ENCODE data around the gene DONSON. TPM values are rescaled to one million over a fixed set of nuclear protein-coding genes. Genes with fewer than 3 reads are reported as not detected.

DONSON gene
- total RNA-seq, 1 donor from 2014 or later: 8.2 TPM

DNA sequence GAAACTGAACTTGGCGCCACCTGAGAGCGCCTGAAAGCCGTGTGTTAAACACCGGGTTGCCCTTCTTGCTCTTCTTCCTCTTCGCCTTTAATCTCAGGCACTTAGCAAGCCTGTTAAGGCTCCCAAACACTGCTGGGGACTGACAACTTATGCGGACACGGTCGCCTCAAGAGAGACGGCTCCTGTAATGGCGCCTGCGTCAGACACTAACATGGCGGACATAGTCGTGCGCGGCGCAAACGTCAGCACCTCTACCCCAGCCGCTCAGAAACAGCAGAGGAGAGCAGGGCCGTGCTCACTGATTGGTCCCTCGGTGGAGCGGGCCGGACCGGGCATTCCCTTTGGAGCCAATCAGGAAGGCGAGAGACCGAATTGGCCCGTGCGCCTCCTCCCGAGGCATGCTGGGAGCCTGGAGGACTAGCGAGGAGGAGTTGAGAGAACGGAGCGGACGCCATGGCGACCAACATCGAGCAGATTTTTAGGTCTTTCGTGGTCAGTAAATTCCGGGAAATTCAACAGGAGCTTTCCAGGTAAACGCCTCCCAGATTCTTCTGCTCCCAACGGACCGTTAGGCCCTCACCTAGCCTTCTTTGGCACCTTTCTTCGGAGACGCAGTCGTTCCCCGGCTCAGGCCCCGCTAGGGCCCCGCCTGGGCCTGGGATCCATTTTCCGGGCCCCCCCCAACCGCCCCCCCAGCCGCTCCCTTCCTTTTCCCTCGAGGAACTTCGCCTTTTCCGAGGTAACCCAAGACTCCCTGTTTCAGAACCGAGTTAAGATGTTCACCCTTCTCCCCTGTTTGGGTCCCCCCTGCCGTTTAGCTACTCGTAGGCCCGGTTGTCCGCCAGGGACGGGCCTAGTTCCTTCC is 45.6 kb downstream of the DONSON start, which contains the start of gene SON:
Gene SON (plus strand): TSS at position 399 of the 865 bp plus-strand sequence. CDS start 55 bp downstream, at position 454.
- peak; percentile 100 for DNase-seq (ENCODE audit: low spot score)
- intact Hi-C loops (cut with DNase I): loop anchor here (1.0 to 2.0 kb wide), 2 partner anchors 46 to 816 kb away; partner anchors contain the start of gene DONSON

DNA sequence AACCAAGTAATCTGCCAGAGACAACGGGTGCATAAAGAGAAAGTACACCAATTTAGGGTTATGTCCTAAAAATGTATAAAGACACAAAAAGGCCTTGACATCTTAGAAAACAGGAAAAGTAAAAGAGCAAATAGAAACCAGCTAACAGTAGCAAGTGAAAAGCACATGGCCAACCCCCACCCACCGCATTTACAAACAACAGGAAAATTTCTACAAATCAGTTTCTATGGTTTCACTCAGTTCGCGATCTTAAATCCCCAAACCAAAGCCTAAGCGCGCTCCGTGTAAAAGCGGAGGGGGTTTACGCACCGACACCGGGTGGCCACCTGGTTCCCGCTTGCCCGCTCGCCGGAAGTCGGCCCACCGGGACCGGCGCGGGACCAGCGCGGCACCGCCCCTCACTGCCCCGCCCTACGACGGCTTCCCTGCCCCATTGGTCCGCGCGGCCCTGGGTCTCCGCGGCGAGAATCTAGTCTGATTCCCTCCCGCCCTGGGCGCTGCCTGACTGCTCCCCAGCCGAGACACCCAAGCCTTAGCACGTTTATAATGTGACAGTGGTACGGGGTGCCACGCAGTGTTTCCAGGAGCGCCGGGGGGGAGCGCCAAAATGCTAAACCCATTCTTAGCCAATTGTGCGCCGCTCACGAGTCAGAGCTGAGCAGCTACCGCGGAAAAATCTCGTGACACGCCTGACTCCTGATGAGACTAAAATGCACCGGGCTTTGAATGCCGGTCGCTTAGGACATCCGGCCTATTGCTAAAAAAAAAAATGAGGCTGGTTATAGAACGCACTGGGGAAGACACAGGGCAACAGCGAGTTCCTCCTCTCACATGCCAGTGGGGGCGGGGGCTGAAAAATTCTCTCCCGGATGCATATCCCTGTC is 46.5 kb downstream of the DONSON start, which contains the start of gene GART:
Gene GART (minus strand): TSS at position 362 of the 884 bp plus-strand sequence. CDS start 2,802 bp downstream, outside the sequence.
- DNase-seq (ENCODE audit: low spot score): peak; percentile 92
- intact Hi-C loops (cut with DNase I): loop anchor here (1.0 to 2.0 kb wide), 2 partner anchors 47 to 815 kb away; partner anchors contain the start of gene DONSON

DNA sequence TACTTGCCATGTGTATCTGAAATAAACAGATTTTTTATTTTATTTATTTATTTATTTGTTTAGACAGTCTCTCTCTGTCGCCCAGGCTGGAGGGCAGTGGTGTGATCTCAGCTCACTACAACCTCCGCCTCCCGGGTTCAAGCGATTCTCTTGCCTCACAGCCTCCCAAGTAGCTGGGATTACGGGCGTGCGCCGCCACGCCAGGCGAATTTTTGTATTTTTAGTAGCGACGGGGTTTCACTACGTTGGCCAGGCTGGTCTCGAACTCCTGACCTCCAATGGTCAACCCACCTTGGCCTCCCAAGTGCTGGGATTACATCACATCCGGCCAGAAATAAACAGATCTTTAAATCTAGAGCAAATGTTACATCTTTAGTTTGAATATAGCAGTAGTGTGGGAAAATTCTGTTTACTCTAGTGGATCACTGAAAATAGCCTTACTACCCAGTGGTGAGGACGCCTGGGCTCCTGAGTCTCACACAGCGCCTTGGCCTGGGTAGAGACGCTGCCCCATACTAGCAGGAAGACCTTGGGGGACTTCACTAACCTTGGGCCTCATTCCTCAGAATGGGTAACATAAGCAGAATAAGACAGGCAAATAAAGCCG is 47.3 kb downstream of the DONSON start:
- intact Hi-C loops (cut with DNase I): no loop called here
- no peak for DNase-seq (ENCODE audit: low spot score)

DNA sequence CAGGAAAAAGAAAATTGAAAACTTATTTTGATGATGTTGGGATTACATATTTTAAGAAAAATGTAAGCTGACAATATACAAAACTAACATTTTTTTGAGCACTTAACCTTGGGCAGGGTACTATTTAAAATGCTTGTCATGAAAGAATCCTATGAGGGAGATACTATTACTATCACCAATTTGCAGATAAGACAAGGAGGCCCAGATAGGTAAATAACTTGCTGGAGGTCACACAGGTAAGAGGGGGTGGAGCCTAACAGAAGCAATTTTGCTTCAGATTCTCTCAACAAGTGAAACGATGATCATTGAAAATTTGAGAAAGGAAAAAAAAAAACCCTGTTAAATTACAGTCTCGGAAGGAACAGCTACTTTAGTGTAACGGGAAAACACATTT is 47.8 kb downstream of the DONSON start:
- DNase-seq (ENCODE audit: low spot score): no peak
- intact Hi-C loops (cut with DNase I): no loop called here

DNA sequence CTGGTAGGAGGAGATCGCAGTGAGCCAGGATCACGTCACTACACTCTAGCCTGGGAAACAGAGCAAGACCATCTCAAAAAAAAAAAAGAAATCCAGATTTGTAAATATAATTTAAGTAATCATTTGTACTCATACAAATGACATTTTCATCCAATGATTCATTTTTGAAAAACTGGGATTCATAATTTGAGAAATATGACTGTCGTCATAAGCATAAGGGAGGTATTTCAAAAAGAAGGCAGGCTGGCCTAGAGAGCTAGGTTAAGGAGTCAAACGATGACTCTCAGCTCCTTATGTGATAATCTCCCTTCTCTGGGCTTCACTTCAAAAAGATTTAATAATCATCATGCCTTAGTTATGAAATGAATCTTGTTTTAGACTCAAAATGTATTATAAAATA is 48.9 kb downstream of the DONSON start:
- intact Hi-C loops (cut with DNase I): no loop called here
- DNase-seq (ENCODE audit: low spot score): no peak

DNA sequence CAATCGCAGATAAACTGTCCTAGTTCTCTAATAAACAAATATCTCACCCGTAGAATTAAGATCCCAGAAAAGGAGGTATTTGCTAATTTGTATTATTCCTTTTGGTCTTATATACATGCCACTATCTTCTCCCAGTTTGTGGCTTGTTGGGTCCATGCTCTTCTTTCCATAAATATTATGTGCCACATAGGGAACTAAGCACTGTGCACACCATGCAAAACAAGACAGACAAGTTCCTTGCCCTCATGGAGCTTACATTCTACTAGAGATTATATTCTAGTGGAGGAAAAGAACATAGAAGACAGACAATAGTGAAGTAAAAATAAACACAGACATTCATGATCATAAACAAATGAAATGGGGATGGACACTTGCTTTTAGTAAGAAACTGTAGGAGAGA is 51.3 kb downstream of the DONSON start:
- no peak for DNase-seq (ENCODE audit: low spot score)
- intact Hi-C loops (cut with DNase I): no loop called here

DNA sequence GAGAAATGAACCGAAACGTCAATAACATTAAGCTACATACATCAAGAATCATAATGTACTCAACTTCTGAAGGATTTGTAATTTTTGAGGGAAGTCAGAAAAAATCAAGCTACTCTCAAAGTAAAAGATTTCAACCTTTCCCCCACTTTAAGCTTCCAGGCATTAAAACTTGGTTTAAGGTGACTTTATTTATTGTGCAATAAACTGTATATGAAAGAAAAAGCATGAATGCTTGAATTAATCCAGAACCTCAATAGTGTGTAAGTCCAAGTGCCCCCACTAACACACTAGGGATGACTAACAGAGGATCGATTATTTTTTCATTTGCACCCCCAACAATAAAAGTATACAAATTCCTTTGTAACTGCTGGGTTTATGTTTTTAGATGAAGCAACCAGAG is 57.5 kb downstream of the DONSON start:
- intact Hi-C loops (cut with DNase I): no loop called here
- no peak for DNase-seq (ENCODE audit: low spot score)

Other genes starting within 250 kb of the DONSON start
- 37.0 TPM for gene IFNGR2, start 185.3 kb downstream of the DONSON start, total RNA-seq
- gene TMEM50B, start 108.7 kb downstream of the DONSON start, total RNA-seq: 31.7 TPM
- gene DNAJC28, start 97.0 kb downstream of the DONSON start, total RNA-seq: 4.6 TPM
- gene GART, start 46.6 kb downstream of the DONSON start, total RNA-seq: 45.3 TPM
- gene SON, start 45.6 kb downstream of the DONSON start, total RNA-seq: 212 TPM
- 23.0 TPM for gene CRYZL1, start 53.1 kb upstream of the DONSON start, total RNA-seq
- gene ITSN1, start 53.8 kb upstream of the DONSON start, total RNA-seq: 25.5 TPM